Measurements from ENCODE around the gene TSPOAP1.

Gene TSPOAP1

GRCh38 chr17:58340405-58340876 lies 11.8 kb upstream of the TSPOAP1 start:
- Histone ChIP-seq H3K4me3 (ENCODE audit: low read depth in 1 of 5, low read length in 5 of 5) (no peak overlapping the region), H3K36me3 (ENCODE audit: control insufficient read depth in 5 of 5, insufficient read depth in 5 of 5, low read length in 5 of 5) (peaks cover 0 to 25% (median 16%) of the 10 kb centered on the region in 5 donors), H3K9me3 (ENCODE audit: control insufficient read depth in 5 of 5, low read length in 5 of 5) (no peaks in the 10 kb centered on the region), H3K9ac (ENCODE audit: low read length in 5 of 5) (no peak overlapping the region), H3K27me3 (ENCODE audit: control insufficient read depth in 5 of 5, insufficient read depth in 4 of 5, low read length in 5 of 5) (peaks cover 2 to 10% (median 6%) of the 10 kb centered on the region in 5 donors), H3K27ac (ENCODE audit: low read depth, low read length) (no peak overlapping the region), H3K4me1 (ENCODE audit: control insufficient read depth in 5 of 5, insufficient read depth in 5 of 5, low read length in 5 of 5) (peaks cover 0 to 53% (median 20%) of the 10 kb centered on the region in 5 donors)

- H3K27ac ChIP-seq (ENCODE audit: low read depth, low read length) = peak overlapping the region; percentile 35
- H3K4me1 ChIP-seq (ENCODE audit: control insufficient read depth in 5 of 5, insufficient read depth in 5 of 5, low read length in 5 of 5) = peaks cover 0 to 58% (median 20%) of the 10 kb centered on the region in 5 donors
- peaks cover 2 to 12% (median 6%) of the 10 kb centered on the region in 5 donors for H3K27me3 ChIP-seq (ENCODE audit: control insufficient read depth in 5 of 5, insufficient read depth in 4 of 5, low read length in 5 of 5)
- peak overlapping the region in 2 of 5 donors; percentile 54 to 68 for H3K9ac ChIP-seq (ENCODE audit: low read length in 5 of 5)
- H3K9me3 ChIP-seq (ENCODE audit: control insufficient read depth in 5 of 5, low read length in 5 of 5) = no peaks in the 10 kb centered on the region
- peak overlapping the region in 4 of 5 donors; percentile 25 to 44 (median 40) for H3K4me3 ChIP-seq (ENCODE audit: low read depth in 1 of 5, low read length in 5 of 5)
- peaks cover 0 to 20% (median 10%) of the 10 kb centered on the region in 5 donors for H3K36me3 ChIP-seq (ENCODE audit: control insufficient read depth in 5 of 5, insufficient read depth in 5 of 5, low read length in 5 of 5)
Observed at GRCh38 chr17:58339755-58340404, 11.3 kb upstream of the TSPOAP1 start.

- Histone ChIP-seq H3K4me1 (ENCODE audit: control insufficient read depth in 5 of 5, insufficient read depth in 5 of 5, low read length in 5 of 5) (peaks cover 0 to 59% (median 20%) of the 10 kb centered on the region in 5 donors), H3K4me3 (ENCODE audit: low read depth in 1 of 5, low read length in 5 of 5) (peak overlapping the region in 4 of 5 donors; percentile 25 to 44 (median 40))
Observed at GRCh38 chr17:58338841-58339754, 10.5 kb upstream of the TSPOAP1 start.

GRCh38 chr17:58338454-58338840 lies 9.9 kb upstream of the TSPOAP1 start:
- Histone ChIP-seq H3K4me3 (ENCODE audit: low read depth in 1 of 5, low read length in 5 of 5) (peak overlapping the region in 1 of 5 donors; percentile 6), H3K27ac (ENCODE audit: low read depth, low read length) (peak overlapping the region; percentile 72), H3K36me3 (ENCODE audit: control insufficient read depth in 5 of 5, insufficient read depth in 5 of 5, low read length in 5 of 5) (peaks cover 0 to 5% (median 0%) of the 10 kb centered on the region in 5 donors), H3K9ac (ENCODE audit: low read length in 5 of 5) (no peak overlapping the region), H3K9me3 (ENCODE audit: control insufficient read depth in 5 of 5, low read length in 5 of 5) (no peaks in the 10 kb centered on the region), H3K27me3 (ENCODE audit: control insufficient read depth in 5 of 5, insufficient read depth in 4 of 5, low read length in 5 of 5) (peaks cover 5 to 12% (median 6%) of the 10 kb centered on the region in 5 donors), H3K4me1 (ENCODE audit: control insufficient read depth in 5 of 5, insufficient read depth in 5 of 5, low read length in 5 of 5) (peaks cover 0 to 53% (median 20%) of the 10 kb centered on the region in 5 donors)

More at GRCh38 chr17:58338841-58339754, 10.5 kb upstream of the TSPOAP1 start:
- H3K27me3 ChIP-seq (ENCODE audit: control insufficient read depth in 5 of 5, insufficient read depth in 4 of 5, low read length in 5 of 5) = peaks cover 2 to 12% (median 6%) of the 10 kb centered on the region in 5 donors
- H3K9me3 ChIP-seq (ENCODE audit: control insufficient read depth in 5 of 5, low read length in 5 of 5) = no peaks in the 10 kb centered on the region
- peaks cover 0 to 12% (median 2%) of the 10 kb centered on the region in 5 donors for H3K36me3 ChIP-seq (ENCODE audit: control insufficient read depth in 5 of 5, insufficient read depth in 5 of 5, low read length in 5 of 5)
- peak overlapping the region; percentile 35 for H3K27ac ChIP-seq (ENCODE audit: low read depth, low read length)
- peak overlapping the region in 2 of 5 donors; percentile 54 to 68 for H3K9ac ChIP-seq (ENCODE audit: low read length in 5 of 5)

- Histone ChIP-seq H3K9me3 (ENCODE audit: control insufficient read depth in 5 of 5, low read length in 5 of 5) (no peaks in the 10 kb centered on the region), H3K9ac (ENCODE audit: low read length in 5 of 5) (peak overlapping the region in 4 of 5 donors; percentile 0 to 56 (median 46)), H3K4me1 (ENCODE audit: control insufficient read depth in 5 of 5, insufficient read depth in 5 of 5, low read length in 5 of 5) (peaks cover 0 to 56% (median 23%) of the 10 kb centered on the region in 5 donors), H3K36me3 (ENCODE audit: control insufficient read depth in 5 of 5, insufficient read depth in 5 of 5, low read length in 5 of 5) (no peaks in the 10 kb centered on the region), H3K4me3 (ENCODE audit: low read depth in 1 of 5, low read length in 5 of 5) (peak overlapping the region in 4 of 5 donors; percentile 22 to 37 (median 24)), H3K27ac (ENCODE audit: low read depth, low read length) (peak overlapping the region; percentile 72), H3K27me3 (ENCODE audit: control insufficient read depth in 5 of 5, insufficient read depth in 4 of 5, low read length in 5 of 5) (peaks cover 5 to 12% (median 7%) of the 10 kb centered on the region in 5 donors)
Observed at GRCh38 chr17:58337600-58338453, 9.2 kb upstream of the TSPOAP1 start.

- H3K36me3 ChIP-seq (ENCODE audit: control insufficient read depth in 5 of 5, insufficient read depth in 5 of 5, low read length in 5 of 5) = no peaks in the 10 kb centered on the region
- H3K4me1 ChIP-seq (ENCODE audit: control insufficient read depth in 5 of 5, insufficient read depth in 5 of 5, low read length in 5 of 5) = peaks cover 0 to 59% (median 24%) of the 10 kb centered on the region in 5 donors
- no peaks in the 10 kb centered on the region for H3K9me3 ChIP-seq (ENCODE audit: control insufficient read depth in 5 of 5, low read length in 5 of 5)
- H3K4me3 ChIP-seq (ENCODE audit: low read depth in 1 of 5, low read length in 5 of 5) = peak overlapping the region in 2 of 5 donors; percentile 23 to 37
- H3K27ac ChIP-seq (ENCODE audit: low read depth, low read length) = peak overlapping the region; percentile 72
- H3K27me3 ChIP-seq (ENCODE audit: control insufficient read depth in 5 of 5, insufficient read depth in 4 of 5, low read length in 5 of 5) = peaks cover 5 to 12% (median 7%) of the 10 kb centered on the region in 5 donors
- H3K9ac ChIP-seq (ENCODE audit: low read length in 5 of 5) = peak overlapping the region in 4 of 5 donors; percentile 0 to 60 (median 46)
Observed at GRCh38 chr17:58337210-58337599, 8.6 kb upstream of the TSPOAP1 start.

- Histone ChIP-seq H3K4me3 (ENCODE audit: low read depth in 1 of 5, low read length in 5 of 5) (peak overlapping the region in 3 of 5 donors; percentile 6 to 37 (median 23)), H3K9ac (ENCODE audit: low read length in 5 of 5) (peak overlapping the region in 2 of 5 donors; percentile 60), H3K27ac (ENCODE audit: low read depth, low read length) (peak overlapping the region; percentile 37)
Observed at GRCh38 chr17:58336456-58337209, 8.0 kb upstream of the TSPOAP1 start.

GRCh38 chr17:58335779-58336455 lies 7.3 kb upstream of the TSPOAP1 start:
- peak overlapping the region in 2 of 5 donors; percentile 60 for H3K9ac ChIP-seq (ENCODE audit: low read length in 5 of 5)
- H3K27ac ChIP-seq (ENCODE audit: low read depth, low read length) = peak overlapping the region; percentile 37
- H3K9me3 ChIP-seq (ENCODE audit: control insufficient read depth in 5 of 5, low read length in 5 of 5) = no peaks in the 10 kb centered on the region
- peak overlapping the region in 1 of 5 donors; percentile 18 for H3K4me3 ChIP-seq (ENCODE audit: low read depth in 1 of 5, low read length in 5 of 5)
- no peaks in the 10 kb centered on the region for H3K36me3 ChIP-seq (ENCODE audit: control insufficient read depth in 5 of 5, insufficient read depth in 5 of 5, low read length in 5 of 5)
- H3K27me3 ChIP-seq (ENCODE audit: control insufficient read depth in 5 of 5, insufficient read depth in 4 of 5, low read length in 5 of 5) = peaks cover 6 to 13% (median 12%) of the 10 kb centered on the region in 5 donors
- H3K4me1 ChIP-seq (ENCODE audit: control insufficient read depth in 5 of 5, insufficient read depth in 5 of 5, low read length in 5 of 5) = peaks cover 0 to 59% (median 24%) of the 10 kb centered on the region in 5 donors

More at GRCh38 chr17:58336456-58337209, 8.0 kb upstream of the TSPOAP1 start:
- peaks cover 0 to 59% (median 24%) of the 10 kb centered on the region in 5 donors for H3K4me1 ChIP-seq (ENCODE audit: control insufficient read depth in 5 of 5, insufficient read depth in 5 of 5, low read length in 5 of 5)
- no peaks in the 10 kb centered on the region for H3K36me3 ChIP-seq (ENCODE audit: control insufficient read depth in 5 of 5, insufficient read depth in 5 of 5, low read length in 5 of 5)
- H3K27me3 ChIP-seq (ENCODE audit: control insufficient read depth in 5 of 5, insufficient read depth in 4 of 5, low read length in 5 of 5) = peaks cover 6 to 13% (median 10%) of the 10 kb centered on the region in 5 donors
- no peaks in the 10 kb centered on the region for H3K9me3 ChIP-seq (ENCODE audit: control insufficient read depth in 5 of 5, low read length in 5 of 5)

Measured in subcutaneous abdominal adipose tissue (tissue), 5 donors.